Sigmoid colon (tissue), 4 donors: ENCODE data around the gene EGFLAM.

Experiments
- CTCF ChIP-seq, 4 experiments: fragments of 450-650 bp in 3 of 4; fragments of 200-600 bp in 1 of 4; IDR thresholded peaks; one replicate each; pipeline ENCODE4 v1.5.1; 2016 to 2019; ENCODE audit warnings: antibody characterized with exemption in 4 of 4, mild to moderate bottlenecking in 3 of 4, moderate library complexity in 2 of 4
- EP300 ChIP-seq, 4 donors: sonication (generic); formaldehyde crosslinking; IDR thresholded peaks; one replicate each; pipeline ENCODE4 v1.6.1; 2017; ENCODE audit warnings: antibody characterized with exemption in 4 of 4
- POLR2A ChIP-seq, 2 donors: fragments of 450-650 bp; IDR thresholded peaks; one replicate each; pipeline ENCODE4 v1.6.1; 2016; ENCODE audit warnings: antibody characterized with exemption in 2 of 2, mild to moderate bottlenecking in 2 of 2, moderate library complexity in 2 of 2
- POLR2AphosphoS5 ChIP-seq, 4 donors: sonication (generic); formaldehyde crosslinking; IDR thresholded peaks; one replicate each; pipeline ENCODE4 v1.6.1; 2017; ENCODE audit warnings: antibody characterized with exemption in 4 of 4

- TF ChIP-seq CTCF (IDR thresholded peaks at IDR 0.05) (no peak), POLR2A (IDR thresholded peaks at IDR 0.05) (no peak), EP300 (IDR thresholded peaks at IDR 0.05) (no peak), POLR2AphosphoS5 (IDR thresholded peaks at IDR 0.05) (no peak)
These were observed 47.0 kb upstream of the EGFLAM start for GRCh38 chr5:38211354-38211710.
